ENCODE measurements around the gene PLCB3.
A peak's percentile ranks its signal among the peaks of the same experiment; 100 is the strongest.

DNA sequence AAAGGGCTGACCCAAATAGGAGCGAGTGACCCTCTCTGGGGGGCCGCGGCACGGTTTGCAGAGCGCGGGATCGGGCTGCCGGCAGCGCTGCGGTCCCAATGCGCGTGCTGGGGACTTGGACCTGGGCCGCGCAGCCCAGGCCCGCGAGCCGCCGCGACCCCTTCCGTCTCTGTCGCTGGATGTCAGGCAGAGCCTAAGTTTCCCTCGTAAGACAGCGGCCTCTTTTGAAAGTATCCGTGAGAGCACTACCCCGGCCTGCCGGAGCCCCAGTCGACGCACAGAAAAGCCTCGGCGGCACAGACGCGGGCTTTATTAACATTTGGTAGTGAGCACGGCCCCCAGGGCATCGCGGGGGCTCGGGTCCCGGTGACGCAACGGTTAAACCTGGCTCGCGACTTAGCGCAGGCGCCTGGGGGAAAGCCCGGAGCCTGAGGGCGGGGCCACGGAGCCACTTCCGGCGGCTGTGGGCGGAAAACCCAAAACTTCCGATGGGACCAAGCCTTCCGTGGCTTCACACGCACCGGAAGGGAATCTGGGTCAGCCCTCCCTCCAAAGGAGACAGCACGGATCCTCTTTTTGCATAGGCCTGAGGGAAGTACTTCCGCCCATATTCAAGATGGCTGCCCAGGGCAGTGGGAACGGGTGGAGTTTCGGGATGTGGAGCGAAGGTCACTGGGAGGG is 18.4 kb downstream of the PLCB3 start:
- no peak for TF ChIP-seq POLR2A (IDR thresholded peaks at IDR 0.05)
- TF ChIP-seq, protein P1, sequence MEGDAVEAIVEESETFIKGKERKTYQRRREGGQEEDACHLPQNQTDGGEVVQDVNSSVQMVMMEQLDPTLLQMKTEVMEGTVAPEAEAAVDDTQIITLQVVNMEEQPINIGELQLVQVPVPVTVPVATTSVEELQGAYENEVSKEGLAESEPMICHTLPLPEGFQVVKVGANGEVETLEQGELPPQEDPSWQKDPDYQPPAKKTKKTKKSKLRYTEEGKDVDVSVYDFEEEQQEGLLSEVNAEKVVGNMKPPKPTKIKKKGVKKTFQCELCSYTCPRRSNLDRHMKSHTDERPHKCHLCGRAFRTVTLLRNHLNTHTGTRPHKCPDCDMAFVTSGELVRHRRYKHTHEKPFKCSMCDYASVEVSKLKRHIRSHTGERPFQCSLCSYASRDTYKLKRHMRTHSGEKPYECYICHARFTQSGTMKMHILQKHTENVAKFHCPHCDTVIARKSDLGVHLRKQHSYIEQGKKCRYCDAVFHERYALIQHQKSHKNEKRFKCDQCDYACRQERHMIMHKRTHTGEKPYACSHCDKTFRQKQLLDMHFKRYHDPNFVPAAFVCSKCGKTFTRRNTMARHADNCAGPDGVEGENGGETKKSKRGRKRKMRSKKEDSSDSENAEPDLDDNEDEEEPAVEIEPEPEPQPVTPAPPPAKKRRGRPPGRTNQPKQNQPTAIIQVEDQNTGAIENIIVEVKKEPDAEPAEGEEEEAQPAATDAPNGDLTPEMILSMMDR (IDR thresholded peaks at IDR 0.05) = peak in 3 of 6 experiments; percentile 25 to 26 (median 25)

Measured in Peyer's patch (tissue), 4 donors.